MM.1S (cell line): Measurements from ENCODE around the gene ZP1.
"Not testable (repeated sequence)": the region's sequence is repeated elsewhere in the genome, so short reads cannot be mapped to it uniquely, and the experiment has no call there.

Source experiments
- CTCF ChIP-seq: fragments of 300-600 bp; sonication (generic); IDR thresholded peaks from 2 replicates; pipeline ENCODE4 v1.5.1; 2016; ENCODE audit warnings: antibody characterized with exemption, low read length, mixed read lengths
- EZH2 ChIP-seq: fragments of 300-600 bp; sonication (generic); optimal IDR thresholded peaks from 2 replicates; pipeline ENCODE3; 2017; ENCODE audit warnings: low read depth, mild to moderate bottlenecking, antibody characterized with exemption, low read length, mixed read lengths

- TF ChIP-seq CTCF, EZH2: not testable (repeated sequence)
Measured at GRCh38 chr11:60909680-60910280, 42.4 kb downstream of the ZP1 start.
